Measurements from ENCODE around the gene PDE11A. TPM values are rescaled to one million over a fixed set of nuclear protein-coding genes. Genes with fewer than 3 reads are reported as not detected.

Gene PDE11A
- total RNA-seq, 5 donors from 2014 or later (not counting 1 experiment from before 2014, with no cell fraction given): not detected

GRCh38 chr2:177818412-177818811, 254.2 kb downstream of the PDE11A start:
- Mint-ChIP-seq H3K36me3 (no peaks in the 10 kb centered on the region), H3K27me3 (peaks cover 9 to 21% of the 10 kb centered on the region in 2 donors), H3K27ac (no peak overlapping the region), H3K9me3 (no peaks in the 10 kb centered on the region), H3K4me3 (no peak overlapping the region), H3K4me1 (no peaks in the 10 kb centered on the region)
- no peaks in the 10 kb centered on the region for H3K9me3 ChIP-seq
- no peak overlapping the region for H3K4me3 ChIP-seq (ENCODE audit: control insufficient read depth in 1 of 2, extremely low read depth in 1 of 2, low read length in 1 of 2)
- no peak for DNase-seq
- no peaks in the 10 kb centered on the region for H3K27me3 ChIP-seq (replicated peaks in 1 of 2; ENCODE audit: control insufficient read depth in 2 of 2, extremely low read depth in 1 of 2, insufficient read depth in 2 of 2, low read length in 1 of 2)
- no CpG with 5 or more reads among the region's 1 CpG for WGBS (ENCODE audit: insufficient coverage)
- no peaks in the 10 kb centered on the region for H3K4me1 ChIP-seq (ENCODE audit: control insufficient read depth in 1 of 2, extremely low read depth in 1 of 2, insufficient read depth in 2 of 2, low read length in 2 of 2)
- ChIA-PET CTCF (no interaction called here), POLR2A (no interaction called here)
- no peak overlapping the region for H3K27ac ChIP-seq (ENCODE audit: low read length)
- ATAC-seq (replicated peaks in 1 of 4): no peak
- H3K36me3 ChIP-seq (ENCODE audit: control insufficient read depth in 2 of 2, extremely low read depth in 1 of 2, insufficient read depth in 1 of 2, low read length in 1 of 2): no peaks in the 10 kb centered on the region

DNA sequence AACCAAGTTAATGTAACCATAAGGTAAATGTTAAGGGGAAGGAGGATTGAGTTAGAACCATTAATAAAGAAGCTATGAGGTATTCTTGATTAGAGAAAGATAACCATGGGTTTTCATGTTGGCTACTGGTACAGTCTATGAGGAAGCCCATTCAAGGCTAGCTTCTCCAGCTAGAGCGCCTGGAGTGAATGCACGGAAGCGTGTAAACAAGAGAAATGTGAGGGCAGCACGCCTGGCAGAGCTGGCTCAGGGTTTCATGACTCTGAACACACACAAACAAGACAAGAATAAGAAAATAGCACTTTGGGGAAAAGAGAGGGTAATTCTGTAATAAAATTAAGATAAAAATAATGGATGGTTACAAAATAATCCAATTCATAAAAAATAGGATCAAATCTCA, 255.3 kb downstream of the PDE11A start:
- H3K27ac Mint-ChIP-seq: no peak overlapping the region
- H3K4me3 Mint-ChIP-seq: no peak overlapping the region
- no peak overlapping the region for H3K4me3 ChIP-seq (ENCODE audit: control insufficient read depth in 1 of 2, extremely low read depth in 1 of 2, low read length in 1 of 2)
- DNase-seq: no peak
- no peaks in the 10 kb centered on the region for H3K36me3 ChIP-seq (ENCODE audit: control insufficient read depth in 2 of 2, extremely low read depth in 1 of 2, insufficient read depth in 1 of 2, low read length in 1 of 2)
- no peak for ATAC-seq (replicated peaks in 1 of 4)
- H3K27me3 Mint-ChIP-seq: peaks cover 7 to 15% of the 10 kb centered on the region in 2 donors
- H3K9me3 Mint-ChIP-seq: no peaks in the 10 kb centered on the region
- no peaks in the 10 kb centered on the region for H3K36me3 Mint-ChIP-seq
- ChIA-PET CTCF (no interaction called here), POLR2A (no interaction called here)
- H3K4me1 Mint-ChIP-seq: no peaks in the 10 kb centered on the region
- H3K27me3 ChIP-seq (replicated peaks in 1 of 2; ENCODE audit: control insufficient read depth in 2 of 2, extremely low read depth in 1 of 2, insufficient read depth in 2 of 2, low read length in 1 of 2): no peaks in the 10 kb centered on the region
- WGBS (ENCODE audit: insufficient coverage): no CpG with 5 or more reads among the region's 4 CpGs
- no peaks in the 10 kb centered on the region for H3K9me3 ChIP-seq
- no peaks in the 10 kb centered on the region for H3K4me1 ChIP-seq (ENCODE audit: control insufficient read depth in 1 of 2, extremely low read depth in 1 of 2, insufficient read depth in 2 of 2, low read length in 2 of 2)
- H3K27ac ChIP-seq (ENCODE audit: low read length): no peak overlapping the region

DNA sequence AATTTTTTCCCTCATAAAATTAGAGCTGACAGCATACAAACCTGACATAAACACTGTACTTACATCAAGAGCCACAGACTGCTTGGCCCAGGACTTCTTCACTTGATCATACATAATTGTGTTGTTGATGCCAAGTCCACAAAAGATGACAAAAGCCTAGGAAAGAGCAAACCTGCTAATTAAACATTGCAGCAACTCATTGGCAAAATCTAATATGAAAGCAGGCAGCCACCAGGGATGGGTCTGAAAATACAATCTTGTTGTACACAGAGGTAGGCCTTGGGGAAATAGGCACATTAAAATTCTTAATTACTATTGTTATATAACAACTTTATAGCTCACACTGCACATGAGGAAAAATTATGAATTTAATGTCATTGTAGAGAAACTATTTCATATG, 255.8 kb downstream of the PDE11A start:
- Mint-ChIP-seq H3K36me3 (no peaks in the 10 kb centered on the region), H3K27ac (no peak overlapping the region), H3K27me3 (peaks cover 7 to 14% of the 10 kb centered on the region in 2 donors), H3K4me3 (no peak overlapping the region), H3K9me3 (no peaks in the 10 kb centered on the region), H3K4me1 (no peaks in the 10 kb centered on the region)
- Histone ChIP-seq H3K9me3 (no peaks in the 10 kb centered on the region), H3K4me1 (ENCODE audit: control insufficient read depth in 1 of 2, extremely low read depth in 1 of 2, insufficient read depth in 2 of 2, low read length in 2 of 2) (no peaks in the 10 kb centered on the region), H3K36me3 (ENCODE audit: control insufficient read depth in 2 of 2, extremely low read depth in 1 of 2, insufficient read depth in 1 of 2, low read length in 1 of 2) (no peaks in the 10 kb centered on the region), H3K27me3 (replicated peaks in 1 of 2; ENCODE audit: control insufficient read depth in 2 of 2, extremely low read depth in 1 of 2, insufficient read depth in 2 of 2, low read length in 1 of 2) (no peaks in the 10 kb centered on the region), H3K4me3 (ENCODE audit: control insufficient read depth in 1 of 2, extremely low read depth in 1 of 2, low read length in 1 of 2) (no peak overlapping the region), H3K27ac (ENCODE audit: low read length) (no peak overlapping the region)
- ChIA-PET CTCF (no interaction called here), POLR2A (no interaction called here)
- no peak for ATAC-seq (replicated peaks in 1 of 4)
- DNase-seq: no peak

DNA sequence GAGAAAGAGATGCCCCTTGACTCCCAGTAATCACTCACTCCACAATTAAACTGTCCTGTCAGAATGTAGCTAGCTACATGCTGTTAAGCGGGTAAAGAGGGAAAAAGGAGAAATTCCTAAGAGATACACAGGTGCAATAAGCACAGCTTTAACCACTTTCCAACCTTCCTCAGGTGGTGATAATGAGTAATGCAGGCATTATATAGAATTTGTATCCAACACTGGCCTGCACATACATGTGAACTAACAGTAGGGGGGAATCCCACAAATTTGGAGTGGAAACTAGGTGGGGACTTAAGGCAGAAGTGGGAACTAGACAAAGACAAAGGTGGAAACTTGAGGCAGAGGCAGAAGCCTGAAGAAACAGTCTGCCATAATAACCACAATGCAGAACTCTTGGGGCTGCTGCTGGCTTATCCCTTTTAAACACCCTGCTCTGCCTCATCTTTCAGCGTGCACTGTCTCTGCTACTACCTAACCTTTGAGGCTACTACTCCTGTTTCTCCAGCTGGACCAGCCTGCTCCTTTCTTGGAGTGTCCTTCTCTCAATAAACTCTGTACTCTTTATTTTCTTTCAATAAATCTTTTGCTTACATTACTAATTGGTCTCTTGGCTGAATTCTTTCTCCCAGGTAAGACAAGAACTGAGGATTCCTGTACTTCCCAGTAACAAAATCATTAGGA, 259.7 kb downstream of the PDE11A start:
- H3K27me3 Mint-ChIP-seq: peaks cover 11 to 18% of the 10 kb centered on the region in 2 donors
- H3K27ac ChIP-seq (ENCODE audit: low read length): no peak overlapping the region
- ChIA-PET CTCF (interaction anchor here in 1 of 2 donors (1.1 to 1.4 kb wide), 2 partner anchors 11 to 40 kb away, joined by 3 read pairs; no protein-coding TSS in a partner anchor), POLR2A (no interaction called here)
- H3K4me3 Mint-ChIP-seq: no peak overlapping the region
- no peak overlapping the region for H3K4me3 ChIP-seq (ENCODE audit: control insufficient read depth in 1 of 2, extremely low read depth in 1 of 2, low read length in 1 of 2)
- ATAC-seq (replicated peaks in 1 of 4): no peak
- no peaks in the 10 kb centered on the region for H3K27me3 ChIP-seq (replicated peaks in 1 of 2; ENCODE audit: control insufficient read depth in 2 of 2, extremely low read depth in 1 of 2, insufficient read depth in 2 of 2, low read length in 1 of 2)
- no peaks in the 10 kb centered on the region for H3K4me1 ChIP-seq (ENCODE audit: control insufficient read depth in 1 of 2, extremely low read depth in 1 of 2, insufficient read depth in 2 of 2, low read length in 2 of 2)
- H3K36me3 ChIP-seq (ENCODE audit: control insufficient read depth in 2 of 2, extremely low read depth in 1 of 2, insufficient read depth in 1 of 2, low read length in 1 of 2): no peaks in the 10 kb centered on the region
- 50% methylated on average over 1 of the region's 2 CpGs for WGBS (ENCODE audit: insufficient coverage)
- DNase-seq: no peak
- no peaks in the 10 kb centered on the region for H3K9me3 ChIP-seq
- no peaks in the 10 kb centered on the region for H3K4me1 Mint-ChIP-seq
- no peaks in the 10 kb centered on the region for H3K9me3 Mint-ChIP-seq
- no peak overlapping the region for H3K27ac Mint-ChIP-seq
- H3K36me3 Mint-ChIP-seq: no peaks in the 10 kb centered on the region

- DNase-seq (no peak), ATAC-seq (replicated peaks in 1 of 4) (no peak)
- H3K4me3 Mint-ChIP-seq: no peak overlapping the region
- POLR2A ChIA-PET: no interaction called here
- Histone ChIP-seq H3K4me1 (ENCODE audit: control insufficient read depth in 1 of 2, extremely low read depth in 1 of 2, insufficient read depth in 2 of 2, low read length in 2 of 2) (no peaks in the 10 kb centered on the region), H3K27me3 (replicated peaks in 1 of 2; ENCODE audit: control insufficient read depth in 2 of 2, extremely low read depth in 1 of 2, insufficient read depth in 2 of 2, low read length in 1 of 2) (no peaks in the 10 kb centered on the region), H3K9me3 (no peaks in the 10 kb centered on the region), H3K36me3 (ENCODE audit: control insufficient read depth in 2 of 2, extremely low read depth in 1 of 2, insufficient read depth in 1 of 2, low read length in 1 of 2) (no peaks in the 10 kb centered on the region), H3K27ac (ENCODE audit: low read length) (no peak overlapping the region), H3K4me3 (ENCODE audit: control insufficient read depth in 1 of 2, extremely low read depth in 1 of 2, low read length in 1 of 2) (no peak overlapping the region)
- CTCF ChIA-PET: interaction anchor here in 1 of 2 donors (1.3 kb wide), 1 partner anchor 11 kb away, joined by 3 read pairs; no protein-coding TSS in a partner anchor
- H3K36me3 Mint-ChIP-seq: peaks cover 3% of the 10 kb centered on the region
- H3K4me1 Mint-ChIP-seq: no peaks in the 10 kb centered on the region
- H3K9me3 Mint-ChIP-seq: peaks cover 0 to 5% (median 4%) of the 10 kb centered on the region in 3 donors
- H3K27ac Mint-ChIP-seq: no peak overlapping the region
- H3K27me3 Mint-ChIP-seq: peaks cover 11 to 14% of the 10 kb centered on the region in 2 donors
These were observed 261.7 kb downstream of the PDE11A start for GRCh38 chr2:177810906-177811305.

- peaks cover 0 to 9% (median 4%) of the 10 kb centered on the region in 3 donors for H3K9me3 Mint-ChIP-seq
- H3K27me3 Mint-ChIP-seq: peaks cover 7 to 8% of the 10 kb centered on the region in 2 donors
- Histone ChIP-seq H3K4me1 (ENCODE audit: control insufficient read depth in 1 of 2, extremely low read depth in 1 of 2, insufficient read depth in 2 of 2, low read length in 2 of 2) (no peaks in the 10 kb centered on the region), H3K27me3 (replicated peaks in 1 of 2; ENCODE audit: control insufficient read depth in 2 of 2, extremely low read depth in 1 of 2, insufficient read depth in 2 of 2, low read length in 1 of 2) (no peaks in the 10 kb centered on the region), H3K9me3 (no peaks in the 10 kb centered on the region), H3K36me3 (ENCODE audit: control insufficient read depth in 2 of 2, extremely low read depth in 1 of 2, insufficient read depth in 1 of 2, low read length in 1 of 2) (no peaks in the 10 kb centered on the region), H3K27ac (ENCODE audit: low read length) (no peak overlapping the region), H3K4me3 (ENCODE audit: control insufficient read depth in 1 of 2, extremely low read depth in 1 of 2, low read length in 1 of 2) (no peak overlapping the region)
- ChIA-PET POLR2A (interaction anchor here in 1 of 2 donors (0.6 kb wide), 1 partner anchor 16 kb away, joined by 3 read pairs; no protein-coding TSS in a partner anchor), CTCF (interaction anchor here in 1 of 2 donors (1.1 kb wide), 1 partner anchor 8 kb away, joined by 3 read pairs; no protein-coding TSS in a partner anchor)
- H3K4me3 Mint-ChIP-seq: no peak overlapping the region
- H3K4me1 Mint-ChIP-seq: no peaks in the 10 kb centered on the region
- no peak overlapping the region for H3K27ac Mint-ChIP-seq
- ATAC-seq (replicated peaks in 1 of 4): no peak
- H3K36me3 Mint-ChIP-seq: peaks cover 3% of the 10 kb centered on the region
- DNase-seq: no peak
- WGBS (ENCODE audit: insufficient coverage): no CpG with 5 or more reads among the region's 1 CpG
These were observed 263.4 kb downstream of the PDE11A start for GRCh38 chr2:177808984-177809809.

Measured in T-cell (primary cell).